ENCODE measurements around the gene SFT2D3. TPM values are rescaled to one million over a fixed set of nuclear protein-coding genes. Genes with fewer than 3 reads are reported as not detected.

SFT2D3 gene
- total and polyA plus RNA-seq, 2 of the 13 experiments (the other 11 are each of a cell fraction or from before 2014, with no cell fraction given), result 8.3 to 9.4 TPM

GRCh38 chr2:127674241-127675209 is 26.8 kb upstream of the SFT2D3 start:
- peaks cover 30% of the 10 kb centered on the region for H3K4me1 ChIP-seq (ENCODE audit: insufficient read depth, low read length)
- no peaks in the 10 kb centered on the region for H3K36me3 ChIP-seq (replicated peaks in 1 of 2; ENCODE audit: control insufficient read depth in 1 of 2, insufficient read depth in 2 of 2, low read length in 2 of 2)
- H3K27me3 ChIP-seq (ENCODE audit: control insufficient read depth in 1 of 2, insufficient read depth in 2 of 2, low read length in 2 of 2), result peaks cover 20 to 76% of the 10 kb centered on the region in 2 experiments
- H3K9me3 ChIP-seq (ENCODE audit: low read length), result no peaks in the 10 kb centered on the region
- CTCF ChIA-PET (ENCODE audit: low intra/inter-chr PET ratio, low total read pairs), result no interaction called here
- H3K79me2 ChIP-seq (ENCODE audit: insufficient read depth, low read length), result no peaks in the 10 kb centered on the region
- in situ Hi-C loops (cut with HindIII; ENCODE audit: extremely low pct_ligation_motif_present, low pct_unique_long_range_greater_than_20kb), result no loop called here
- BruUV-seq (replicated peaks), result no TSS peak
- intact Hi-C loops (cut with micrococcal nuclease; ENCODE audit: unreplicated experiment), result no loop called here
- H3K27ac ChIP-seq (ENCODE audit: extremely low read length, insufficient read depth, low read length), result no peak overlapping the region
- H2AFZ ChIP-seq (ENCODE audit: low read length), result no peak overlapping the region
- FAIRE-seq (no peak), DNase-seq (ENCODE audit: low spot score) (no peak), ATAC-seq (peak; percentile 37)
- H3K4me3 ChIP-seq (replicated peaks in 1 of 3; ENCODE audit: insufficient read depth in 1 of 3, low read depth in 2 of 3, low read length in 3 of 3), result peak overlapping the region; percentile 53 to 78 (median 54); a peak in 5 of 6 replicates
- H3K4me2 ChIP-seq (ENCODE audit: low read depth, low read length), result peak overlapping the region; percentile 94
- POLR2A ChIA-PET, result interaction anchor here (0.6 to 1.3 kb wide), 2 partner anchors 9 to 26 kb away, joined by 3 read pairs; no protein-coding TSS in a partner anchor
- peak overlapping the region; percentile 40; the same call in 1 of the 2 replicates for H3K9ac ChIP-seq (ENCODE audit: insufficient read depth, low read depth, low read length)
- WGBS (ENCODE audit: low lambda C conversion rate), result 3% methylated on average over 26 of the region's 72 CpGs
- no peaks in the 10 kb centered on the region; the same call in 1 of the 2 replicates for H4K20me1 ChIP-seq (ENCODE audit: insufficient read depth, low read length)
- TF ChIP-seq SALL1 (CRISPR knock-in tag; IDR thresholded peaks at IDR 0.05) (peak; percentile 43; the same call in 1 of the 2 replicates), HDAC1 (CRISPR knock-in tag; IDR thresholded peaks at IDR 0.05) (0 out of 2 replicates have a peak, but pooled peaks have one; percentile 26), KDM2A (CRISPR knock-in tag; IDR thresholded peaks at IDR 0.05; ENCODE audit: borderline replicate concordance, low read depth) (peak; percentile 61; the same call in 1 of the 2 replicates), ZNF281 (CRISPR knock-in tag; IDR thresholded peaks at IDR 0.05; ENCODE audit: borderline replicate concordance) (0 out of 2 replicates have a peak, but pooled peaks have one; percentile 31), ZMYM4 (CRISPR knock-in tag; IDR thresholded peaks at IDR 0.05) (peak; percentile 53), MAZ (IDR thresholded peaks at IDR 0.05; ENCODE audit: borderline replicate concordance, low read depth, low read length) (no peak), MAZ (CRISPR knock-in tag; IDR thresholded peaks at IDR 0.05; ENCODE audit: low read depth) (peak; percentile 58; the same call in 1 of the 2 replicates), ZNF362 (CRISPR knock-in tag; IDR thresholded peaks at IDR 0.05; ENCODE audit: borderline replicate concordance) (no peak), HOXA5 (CRISPR knock-in tag; IDR thresholded peaks at IDR 0.05) (no peak), BCL6 (CRISPR knock-in tag; IDR thresholded peaks at IDR 0.05) (0 out of 2 replicates have a peak, but pooled peaks have one; percentile 8), ZNF563 (CRISPR knock-in tag; IDR thresholded peaks at IDR 0.05) (no peak), NFKBIZ (CRISPR knock-in tag; IDR thresholded peaks at IDR 0.05) (0 out of 2 replicates have a peak, but pooled peaks have one; percentile 59), ZNF138 (CRISPR knock-in tag; IDR thresholded peaks at IDR 0.05; ENCODE audit: low read depth) (no peak), ARID4A (CRISPR knock-in tag; IDR thresholded peaks at IDR 0.05; ENCODE audit: borderline replicate concordance) (peak; percentile 63; the same call in 1 of the 2 replicates)

Data from HepG2 (cell line).